Muscle layer of colon (tissue), 2 donors: ENCODE results near the gene AGFG2.

ENCODE experiments used
- H3K27ac ChIP-seq: one replicate; pipeline ENCODE4 v1.7.0; 2013; ENCODE audit warnings: low read depth, mild to moderate bottlenecking, low read length, moderate library complexity
- H3K27me3 ChIP-seq, 2 donors: one replicate each; pipeline ENCODE4 v1.7.0; 2013; ENCODE audit warnings: low read length in 2 of 2, mild to moderate bottlenecking in 2 of 2; ENCODE audit not compliant: insufficient read depth in 2 of 2, control insufficient read depth in 1 of 2
- H3K36me3 ChIP-seq: one replicate; pipeline ENCODE4 v1.7.0; 2013; ENCODE audit warnings: mild to moderate bottlenecking, low read length; ENCODE audit not compliant: insufficient read depth
- H3K4me1 ChIP-seq: one replicate; pipeline ENCODE4 v1.7.0; 2013; ENCODE audit warnings: mild to moderate bottlenecking, low read length; ENCODE audit not compliant: insufficient read depth
- H3K4me3 ChIP-seq, 2 donors: one replicate each; pipeline ENCODE4 v1.7.0; 2013; ENCODE audit warnings: low read length in 2 of 2, low read depth in 1 of 2, mild to moderate bottlenecking in 1 of 2, moderate library complexity in 1 of 2
- H3K9ac ChIP-seq: one replicate; pipeline ENCODE4 v1.7.0; 2013; ENCODE audit warnings: low read length
- H3K9me3 ChIP-seq: one replicate; pipeline ENCODE4 v1.7.0; 2013; ENCODE audit warnings: mild to moderate bottlenecking, low read length
- donor health status: abdominal sarcoma.
- donor health status: Adenocarcinoma of cecum.

AGFG2 gene

DNA sequence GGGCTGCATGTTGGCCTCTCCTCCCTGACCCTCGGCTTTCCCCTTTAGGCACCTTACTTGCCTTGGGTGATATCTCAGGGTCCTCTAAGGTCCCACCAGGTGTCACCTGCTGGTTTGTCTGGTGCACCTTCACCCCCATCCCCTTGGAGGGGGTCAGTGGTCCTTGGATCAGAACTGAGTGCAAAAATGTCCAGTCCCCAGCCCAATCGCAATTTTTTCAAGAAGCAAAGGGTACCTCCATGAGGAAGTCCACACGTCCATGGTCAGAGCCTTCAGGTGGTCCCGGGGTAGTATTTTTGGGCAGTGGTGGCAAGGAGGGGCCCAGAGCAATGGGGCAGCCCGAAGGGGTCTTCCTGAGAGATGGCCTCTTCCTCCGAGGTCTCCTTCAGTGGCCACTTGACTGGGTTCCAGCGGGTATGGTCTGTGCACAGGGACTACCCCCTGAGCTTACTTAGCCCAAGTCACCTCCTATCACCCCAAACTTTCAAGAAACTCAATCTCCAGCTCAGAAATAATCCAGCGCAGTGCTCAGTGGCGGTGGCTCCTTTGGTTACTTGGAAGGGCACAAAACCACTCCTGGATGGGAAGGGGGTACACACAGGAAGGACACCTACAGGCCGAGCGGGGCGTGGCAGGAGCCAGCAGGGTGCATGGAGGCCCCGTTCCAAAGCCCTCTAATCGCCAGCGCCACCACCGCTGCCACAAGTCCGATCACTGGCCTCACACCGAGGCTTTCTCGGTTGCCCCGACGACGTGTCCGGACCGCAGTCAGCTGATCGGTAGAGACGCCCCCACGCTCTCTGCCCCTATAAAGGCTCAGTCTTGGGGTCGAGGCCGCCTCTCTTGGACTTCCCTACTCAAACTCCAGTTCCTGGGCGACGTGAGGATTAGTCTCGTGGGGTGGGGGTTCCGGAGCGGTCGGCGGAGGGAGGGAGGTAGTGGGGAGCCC lies 30.2 kb downstream of the AGFG2 start:
- Histone ChIP-seq H3K9ac (no peak overlapping the region), H3K27me3 (peaks cover 0 to 31% of the 10 kb centered on the region in 2 donors), H3K4me1 (no peaks in the 10 kb centered on the region), H3K27ac (no peak overlapping the region), H3K9me3 (no peaks in the 10 kb centered on the region), H3K36me3 (no peaks in the 10 kb centered on the region), H3K4me3 (peak overlapping the region in 1 of 2 donors; percentile 23)

DNA sequence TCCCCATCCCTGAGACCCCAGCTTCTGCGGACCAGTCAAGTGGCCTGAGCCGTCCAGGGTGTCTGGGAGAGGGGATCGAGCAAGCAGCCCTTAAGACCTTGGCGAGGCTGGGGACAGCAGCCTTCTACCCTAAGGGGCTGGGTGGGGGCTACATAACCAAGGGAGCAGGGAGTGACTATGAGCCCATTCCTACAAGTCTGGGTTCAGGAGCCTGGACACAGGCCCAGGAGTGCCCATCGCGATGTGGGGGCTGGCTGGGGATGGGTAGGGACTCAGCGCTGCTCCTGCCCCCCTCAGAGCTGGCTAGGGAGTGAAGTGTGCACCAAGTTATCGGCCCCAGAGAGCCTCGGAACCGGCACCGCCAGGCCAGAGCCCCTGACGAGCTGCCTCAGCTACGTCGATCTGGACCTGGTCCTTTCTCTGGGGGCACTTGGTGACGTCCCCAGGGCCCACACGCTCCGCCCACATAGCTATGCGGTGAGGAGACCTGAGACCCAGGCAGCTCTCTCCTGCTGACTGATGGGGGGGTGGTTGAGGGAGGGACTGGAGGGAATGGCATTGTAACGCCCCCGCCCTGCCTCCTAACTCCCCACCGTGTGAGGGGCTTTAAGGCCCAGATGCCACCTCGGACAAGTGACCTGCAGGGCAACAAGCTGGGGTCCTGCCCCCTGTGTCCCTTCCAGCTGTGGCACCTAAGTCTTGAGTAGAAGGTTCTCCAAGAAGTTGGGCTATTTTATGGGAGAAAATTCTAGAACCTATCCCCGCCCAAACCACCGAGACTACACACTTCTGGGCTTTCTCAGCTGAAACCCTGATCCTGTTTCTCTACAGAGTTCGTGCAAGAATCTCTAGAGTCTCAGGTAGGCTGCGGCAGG lies 32.2 kb downstream of the AGFG2 start:
- Histone ChIP-seq H3K4me3 (no peak overlapping the region), H3K9ac (no peak overlapping the region), H3K27ac (no peak overlapping the region), H3K27me3 (peaks cover 0 to 39% of the 10 kb centered on the region in 2 donors), H3K9me3 (no peaks in the 10 kb centered on the region), H3K4me1 (no peaks in the 10 kb centered on the region), H3K36me3 (peaks cover 11% of the 10 kb centered on the region)

DNA sequence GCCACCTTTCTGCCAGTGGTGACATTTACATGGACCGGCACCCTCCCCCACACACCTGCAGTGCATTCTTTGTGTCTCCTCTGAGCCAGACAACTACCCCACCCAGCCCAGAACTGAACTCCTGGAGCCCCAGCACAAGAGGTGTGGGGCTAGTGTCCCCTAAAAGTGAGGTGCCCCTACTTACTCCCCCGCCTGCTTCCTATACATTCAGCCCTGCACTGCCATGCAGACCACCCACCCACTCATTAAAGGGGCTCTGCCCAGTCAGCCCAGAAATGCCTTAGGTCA lies 32.8 kb downstream of the AGFG2 start:
- no peak overlapping the region for H3K4me3 ChIP-seq
- H3K27me3 ChIP-seq = peaks cover 0 to 39% of the 10 kb centered on the region in 2 donors
- H3K4me1 ChIP-seq = no peaks in the 10 kb centered on the region
- H3K9ac ChIP-seq = no peak overlapping the region
- peaks cover 17% of the 10 kb centered on the region for H3K36me3 ChIP-seq
- no peak overlapping the region for H3K27ac ChIP-seq
- no peaks in the 10 kb centered on the region for H3K9me3 ChIP-seq

DNA sequence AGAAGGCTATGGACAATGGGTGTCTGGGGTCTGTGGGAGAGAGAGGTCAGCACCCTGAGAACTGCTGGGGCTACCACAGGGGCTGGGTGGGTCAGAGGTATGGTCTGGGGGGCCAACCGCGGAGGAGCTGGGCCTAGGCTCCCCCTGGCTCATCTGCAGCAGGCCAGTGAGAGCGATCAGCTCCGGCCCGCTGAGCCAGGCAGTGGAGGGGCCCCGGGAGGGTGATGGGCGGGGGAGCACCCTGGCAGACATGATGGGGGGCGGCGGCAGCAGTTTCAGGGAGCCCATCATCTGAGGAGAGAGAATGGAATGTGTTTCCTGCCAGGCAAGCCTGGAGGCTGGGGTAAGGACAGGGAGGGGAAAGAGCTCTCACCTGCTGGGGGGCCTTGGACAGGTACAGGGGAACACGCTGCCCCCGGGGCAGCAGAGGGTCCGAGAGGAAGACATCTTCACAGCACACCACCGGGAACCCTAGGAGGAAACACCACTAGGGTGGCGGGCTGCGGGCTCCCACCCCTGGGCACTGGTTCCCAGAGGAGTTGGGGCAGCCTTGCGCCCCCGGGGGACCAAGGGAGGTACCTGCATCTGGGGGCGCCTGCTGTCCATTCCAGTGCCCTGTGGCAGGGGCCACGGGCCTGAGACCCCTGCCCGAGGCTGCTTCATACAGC lies 33.4 kb downstream of the AGFG2 start:
- H3K36me3 ChIP-seq = peaks cover 23% of the 10 kb centered on the region

DNA sequence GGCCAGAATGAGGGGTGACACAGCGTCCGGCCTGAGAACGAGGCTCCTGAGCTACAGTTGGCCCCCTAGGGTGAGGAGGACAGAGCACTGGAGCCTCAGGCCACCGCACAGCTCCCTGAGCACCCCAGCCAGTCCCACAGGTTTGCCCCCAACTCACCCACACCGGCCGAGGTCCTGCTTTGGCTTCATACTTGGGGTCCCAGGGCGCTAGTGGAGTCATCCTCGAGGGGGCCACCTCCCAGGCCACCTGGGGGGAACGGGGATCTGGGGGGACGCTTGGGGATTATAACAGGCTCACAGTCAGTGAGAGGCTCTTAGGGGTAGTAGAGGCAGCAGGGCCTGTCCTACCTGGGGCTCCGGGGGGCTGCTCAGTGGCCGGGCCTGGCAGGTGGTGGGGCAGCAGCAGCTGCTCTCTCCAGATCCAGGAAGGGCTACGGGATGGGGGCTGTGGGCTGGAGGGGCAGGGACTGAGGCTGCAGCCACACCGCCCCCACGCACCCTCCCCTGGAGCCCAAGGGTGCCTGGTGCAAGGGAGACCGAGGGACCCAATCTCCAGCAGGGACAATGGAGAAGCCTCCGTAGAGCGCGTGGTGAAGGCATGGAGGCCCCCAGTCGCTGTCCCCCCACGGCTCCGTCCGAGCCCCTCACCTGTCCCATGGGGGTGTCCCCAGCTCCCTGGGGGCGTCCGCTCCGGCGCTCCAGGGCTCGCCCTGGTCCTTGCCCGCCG lies 34.1 kb downstream of the AGFG2 start:
- H3K27me3 ChIP-seq = peaks cover 0 to 39% of the 10 kb centered on the region in 2 donors
- no peaks in the 10 kb centered on the region for H3K4me1 ChIP-seq
- H3K9me3 ChIP-seq = no peaks in the 10 kb centered on the region
- no peak overlapping the region for H3K27ac ChIP-seq
- no peak overlapping the region for H3K9ac ChIP-seq
- no peak overlapping the region for H3K4me3 ChIP-seq
- peaks cover 30% of the 10 kb centered on the region for H3K36me3 ChIP-seq

More for the DNA sequence above, 33.4 kb downstream of the AGFG2 start:
- Histone ChIP-seq H3K4me3 (no peak overlapping the region), H3K9me3 (no peaks in the 10 kb centered on the region), H3K4me1 (no peaks in the 10 kb centered on the region), H3K27me3 (peaks cover 0 to 39% of the 10 kb centered on the region in 2 donors), H3K9ac (no peak overlapping the region), H3K27ac (no peak overlapping the region)

DNA sequence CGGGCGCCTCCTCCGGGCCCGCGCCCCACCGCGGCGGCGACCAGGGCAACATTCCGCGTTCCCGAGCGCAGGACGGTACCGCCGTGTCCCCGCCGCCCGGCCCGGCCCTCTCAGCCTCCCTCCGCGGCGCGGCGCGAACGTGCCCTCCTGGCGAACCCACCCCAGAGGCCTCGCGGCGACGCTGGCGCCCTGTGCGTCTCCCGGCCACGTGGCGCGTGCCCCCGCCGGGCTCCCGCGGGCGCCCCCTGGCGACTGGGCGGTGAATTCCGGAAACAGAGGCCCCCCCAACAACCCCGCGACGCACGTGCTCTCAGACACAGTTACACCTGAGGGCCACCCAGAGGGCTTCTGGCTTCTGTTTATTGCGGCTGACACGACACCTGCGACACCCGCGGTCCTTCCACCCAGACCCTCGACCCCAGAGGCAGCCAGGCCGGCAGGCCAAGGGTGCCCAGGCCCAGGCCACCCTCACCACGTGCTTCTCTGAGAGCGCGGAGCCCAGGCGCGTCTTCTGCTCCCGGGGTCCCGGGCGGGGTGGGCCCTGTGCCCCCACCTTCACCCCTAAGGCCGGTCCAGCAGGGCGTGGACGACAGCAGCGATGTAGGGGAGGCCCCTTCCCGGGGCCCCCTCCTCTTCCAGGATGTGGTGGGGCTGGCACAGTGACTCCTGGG lies 34.8 kb downstream of the AGFG2 start, which contains the start of gene SAP25:
SAP25 (minus strand) TSS at position 210 of the 671 bp plus-strand sequence; CDS start at position 52, 158 bp downstream.
- no peak within 1 kb of the TSS for H3K9ac ChIP-seq
- H3K9me3 ChIP-seq = no peaks in the 10 kb centered on the region
- H3K36me3 ChIP-seq = peaks cover 37% of the 10 kb centered on the region
- H3K4me3 ChIP-seq = no peak within 1 kb of the TSS
- no peak within 1 kb of the TSS for H3K27ac ChIP-seq
- H3K27me3 ChIP-seq = peaks cover 0 to 39% of the 10 kb centered on the region in 2 donors
- no peaks in the 10 kb centered on the region for H3K4me1 ChIP-seq

DNA sequence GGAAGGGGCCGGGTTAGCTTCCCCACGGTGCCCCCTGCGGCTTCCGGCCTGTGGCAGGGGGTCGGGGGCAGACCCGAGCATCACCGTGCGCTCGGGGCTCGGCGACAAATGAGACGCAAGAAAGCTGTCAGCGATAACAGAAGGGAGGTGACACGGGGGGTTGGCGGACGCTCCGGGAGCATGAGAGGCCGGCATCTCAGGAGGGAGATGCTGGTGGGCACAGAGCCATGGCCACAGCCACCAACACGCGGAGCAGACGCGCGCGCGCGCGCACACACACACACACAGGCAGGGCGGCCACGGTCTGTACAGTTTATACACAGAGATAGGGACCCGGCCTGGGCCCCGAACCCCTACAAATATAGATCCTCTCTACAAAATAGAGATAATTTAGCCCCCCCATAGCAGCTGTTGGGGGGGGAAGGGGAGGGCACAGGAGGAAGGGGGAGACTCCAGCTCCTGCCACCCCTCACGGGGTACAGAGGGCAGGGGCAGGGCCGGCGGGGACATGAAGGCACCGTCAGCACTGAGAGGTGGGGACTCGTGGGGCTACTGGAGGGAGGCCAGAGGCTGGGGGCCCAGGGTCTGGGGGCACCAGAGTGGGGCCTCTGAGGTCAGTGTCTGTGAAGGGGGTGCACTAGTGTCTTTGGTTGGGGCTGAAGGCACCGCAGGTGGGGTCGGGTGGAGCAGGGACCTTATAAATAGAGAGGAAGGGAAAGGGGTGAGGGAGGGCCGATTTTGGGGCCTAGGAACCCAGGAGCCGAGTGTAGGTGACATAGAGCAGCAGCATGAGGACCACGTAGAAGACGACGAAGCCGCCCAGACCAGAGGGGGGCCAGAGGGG lies 35.6 kb downstream of the AGFG2 start:
- Histone ChIP-seq H3K9me3 (no peaks in the 10 kb centered on the region), H3K4me3 (no peak overlapping the region), H3K9ac (no peak overlapping the region), H3K27me3 (peaks cover 0 to 36% of the 10 kb centered on the region in 2 donors), H3K36me3 (peaks cover 44% of the 10 kb centered on the region), H3K4me1 (no peaks in the 10 kb centered on the region), H3K27ac (no peak overlapping the region)

DNA sequence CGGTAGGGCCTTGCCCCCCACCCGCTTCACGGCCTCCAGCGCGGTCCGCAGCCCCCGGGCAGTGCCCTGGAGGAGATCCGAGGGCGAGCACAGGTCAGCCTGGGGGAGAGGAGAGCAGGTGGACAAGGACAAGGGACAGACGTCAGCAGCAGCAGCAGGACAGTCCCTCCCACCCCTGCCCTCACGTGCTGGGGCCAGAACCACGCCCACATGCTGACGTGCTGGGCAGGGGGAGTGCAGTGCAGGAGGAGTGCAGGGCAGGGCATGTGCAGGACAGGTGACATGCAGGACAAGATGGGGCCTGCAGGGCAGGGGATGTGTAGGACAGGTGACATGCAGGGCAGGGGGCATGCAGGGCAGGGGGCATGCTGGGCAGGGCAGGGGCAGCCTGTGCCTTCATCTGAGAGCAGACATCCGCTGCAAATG lies 36.2 kb downstream of the AGFG2 start:
- Histone ChIP-seq H3K4me3 (no peak overlapping the region), H3K27me3 (peaks cover 0 to 30% of the 10 kb centered on the region in 2 donors), H3K36me3 (peaks cover 50% of the 10 kb centered on the region), H3K9me3 (no peaks in the 10 kb centered on the region), H3K9ac (no peak overlapping the region), H3K27ac (no peak overlapping the region), H3K4me1 (no peaks in the 10 kb centered on the region)

DNA sequence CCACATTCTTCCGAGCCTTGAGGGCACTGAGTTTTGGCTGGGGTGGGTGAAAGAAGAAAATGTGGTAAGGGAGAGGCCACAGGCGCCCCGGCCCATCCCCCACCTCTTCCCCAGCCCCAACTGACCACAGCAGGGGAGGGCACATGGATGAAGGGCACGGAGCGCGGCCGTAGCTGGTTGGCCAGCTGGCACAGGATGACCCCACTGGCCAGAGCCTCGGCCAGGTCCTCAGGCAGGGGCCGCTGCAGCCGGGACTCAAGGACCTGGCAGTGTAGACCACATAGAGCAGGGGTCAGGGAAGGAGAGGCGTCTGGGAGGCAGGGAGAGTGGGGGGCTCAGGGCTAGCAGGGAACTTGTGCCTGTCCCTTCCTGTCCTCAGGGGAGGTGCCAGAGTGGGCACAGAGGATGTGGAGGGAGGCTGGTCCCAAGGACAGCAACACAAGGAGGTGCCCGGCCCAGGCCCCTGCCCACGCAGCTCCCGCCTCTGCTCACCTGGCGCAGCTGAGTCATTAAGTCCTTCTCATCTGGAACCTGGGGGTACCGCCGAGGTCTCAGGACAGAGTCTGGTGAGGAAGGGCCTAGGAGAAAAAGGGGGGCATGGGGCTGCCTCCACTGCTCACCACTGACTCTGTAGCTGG lies 36.9 kb downstream of the AGFG2 start:
- H3K9ac ChIP-seq = no peak overlapping the region
- H3K4me1 ChIP-seq = no peaks in the 10 kb centered on the region
- peaks cover 56% of the 10 kb centered on the region for H3K36me3 ChIP-seq
- H3K27me3 ChIP-seq = peaks cover 0 to 25% of the 10 kb centered on the region in 2 donors
- H3K4me3 ChIP-seq = no peak overlapping the region
- H3K9me3 ChIP-seq = no peaks in the 10 kb centered on the region
- no peak overlapping the region for H3K27ac ChIP-seq
